NCI-H2029 treated with DMSO at 0.1 percent for 48 hours (cell line): ENCODE data around the gene EIF2D.
"Not testable (repeated sequence)": the region's sequence is repeated elsewhere in the genome, so short reads cannot be mapped to it uniquely, and the experiment has no call there.

Experiments used
- DNase-seq: peaks from one replicate; lab custom pipeline; 2025; lab: John Stamatoyannopoulos, UW

Gene EIF2D

GRCh38 chr1:206635978-206636345, 23.7 kb upstream of the EIF2D start:
- DNase-seq: no peak

- peak; percentile 37 for DNase-seq
Observed at GRCh38 chr1:206635080-206635977, 23.1 kb upstream of the EIF2D start, which contains the start of gene DYRK3. Gene DYRK3, plus strand, starts transcription at chr1:206635536. Its CDS starts 168 bp downstream, at chr1:206635704.

GRCh38 chr1:206634365-206635079, 22.3 kb upstream of the EIF2D start:
- peak; percentile 65 for DNase-seq

GRCh38 chr1:206633708-206634121, 21.4 kb upstream of the EIF2D start:
- no peak for DNase-seq

- DNase-seq: peak; percentile 37
Observed at GRCh38 chr1:206631085-206631509, 18.8 kb upstream of the EIF2D start.

GRCh38 chr1:206628916-206629315, 16.7 kb upstream of the EIF2D start:
- DNase-seq: no peak

GRCh38 chr1:206626396-206626795, 14.1 kb upstream of the EIF2D start:
- DNase-seq: not testable (repeated sequence)

- no peak for DNase-seq
Observed at GRCh38 chr1:206609229-206609991, 2.9 kb downstream of the EIF2D start.

GRCh38 chr1:206608108-206608698, 4.1 kb downstream of the EIF2D start:
- no peak for DNase-seq

GRCh38 chr1:206606867-206607266, 5.4 kb downstream of the EIF2D start:
- no peak for DNase-seq

- DNase-seq: no peak
Observed at GRCh38 chr1:206604861-206605260, 7.4 kb downstream of the EIF2D start.

- no peak for DNase-seq
Observed at GRCh38 chr1:206600527-206600926, 11.7 kb downstream of the EIF2D start.

GRCh38 chr1:206596319-206596666, 16.0 kb downstream of the EIF2D start:
- DNase-seq: no peak

- DNase-seq: no peak
Observed at GRCh38 chr1:206595581-206596318, 16.5 kb downstream of the EIF2D start.

- DNase-seq: no peak
Observed at GRCh38 chr1:206593351-206593925, 18.8 kb downstream of the EIF2D start.

- DNase-seq: no peak
Observed at GRCh38 chr1:206591696-206592095, 20.6 kb downstream of the EIF2D start.

- DNase-seq: no peak
Observed at GRCh38 chr1:206591226-206591625, 21.0 kb downstream of the EIF2D start.

GRCh38 chr1:206590025-206590758, 22.1 kb downstream of the EIF2D start:
- no peak for DNase-seq

- no peak for DNase-seq
Observed at GRCh38 chr1:206589206-206589605, 23.1 kb downstream of the EIF2D start.

GRCh38 chr1:206588492-206588891, 23.8 kb downstream of the EIF2D start:
- no peak for DNase-seq
